ENCODE data around the gene ACTN2. TPM values are rescaled to one million over a fixed set of nuclear protein-coding genes. Genes with fewer than 3 reads are reported as not detected.

Gene ACTN2
- total RNA-seq, 4 donors from 2014 or later: 7.5 to 16.2 (median 10.3) TPM

GRCh38 chr1:236720206-236720605 is 33.9 kb downstream of the ACTN2 start:
- no peaks in the 10 kb centered on the region for H3K27me3 ChIP-seq
- TF ChIP-seq POLR2A (IDR thresholded peaks at IDR 0.05; ENCODE audit: low read depth) (no peak), CTCF (IDR thresholded peaks at IDR 0.05) (no peak), EP300 (IDR thresholded peaks at IDR 0.05) (no peak), POLR2AphosphoS5 (IDR thresholded peaks at IDR 0.05) (no peak)
- no peak overlapping the region for H3K27ac ChIP-seq (replicated peaks in 1 of 4)
- H3K9me3 ChIP-seq: no peaks in the 10 kb centered on the region
- intact Hi-C loops (cut with DNase I): no loop called here
- peaks cover 0 to 57% (median 0%) of the 10 kb centered on the region in 4 donors for H3K36me3 ChIP-seq
- peaks cover 23 to 36% (median 35%) of the 10 kb centered on the region in 4 donors for H3K4me1 ChIP-seq
- 56% methylated on average over 3 of the region's 3 CpGs for WGBS
- DNase-seq (ENCODE audit: extremely low spot score): no peak
- no peak overlapping the region for H3K4me3 ChIP-seq

- intact Hi-C loops (cut with DNase I): no loop called here
- DNase-seq (ENCODE audit: extremely low spot score): no peak
- no peaks in the 10 kb centered on the region for H3K27me3 ChIP-seq
- no peaks in the 10 kb centered on the region for H3K9me3 ChIP-seq
- WGBS: 45% methylated on average over 1 of the region's 1 CpG
- peaks cover 23 to 35% (median 35%) of the 10 kb centered on the region in 4 donors for H3K4me1 ChIP-seq
- TF ChIP-seq CTCF (IDR thresholded peaks at IDR 0.05) (no peak), POLR2A (IDR thresholded peaks at IDR 0.05; ENCODE audit: low read depth) (no peak), EP300 (IDR thresholded peaks at IDR 0.05) (no peak), POLR2AphosphoS5 (IDR thresholded peaks at IDR 0.05) (no peak)
- no peak overlapping the region for H3K27ac ChIP-seq (replicated peaks in 1 of 4)
- no peak overlapping the region for H3K4me3 ChIP-seq
- peaks cover 0 to 61% (median 0%) of the 10 kb centered on the region in 4 donors for H3K36me3 ChIP-seq
Measured at GRCh38 chr1:236720611-236721010, 34.3 kb downstream of the ACTN2 start.

GRCh38 chr1:236724049-236724448 is 37.8 kb downstream of the ACTN2 start:
- Histone ChIP-seq H3K36me3 (peaks cover 0 to 65% (median 0%) of the 10 kb centered on the region in 4 donors), H3K27ac (replicated peaks in 1 of 4) (no peak overlapping the region), H3K4me3 (no peak overlapping the region), H3K27me3 (no peaks in the 10 kb centered on the region), H3K9me3 (no peaks in the 10 kb centered on the region), H3K4me1 (peaks cover under 1 to 5% (median under 1%) of the 10 kb centered on the region in 4 donors)
- TF ChIP-seq CTCF (IDR thresholded peaks at IDR 0.05): no peak
- no peak for TF ChIP-seq POLR2A (IDR thresholded peaks at IDR 0.05; ENCODE audit: low read depth)
- TF ChIP-seq EP300 (IDR thresholded peaks at IDR 0.05): no peak
- no peak for TF ChIP-seq POLR2AphosphoS5 (IDR thresholded peaks at IDR 0.05)
- intact Hi-C loops (cut with DNase I): no loop called here
- no peak for DNase-seq (ENCODE audit: extremely low spot score)
- WGBS: 78% methylated on average over 6 of the region's 6 CpGs

- TF ChIP-seq POLR2A (IDR thresholded peaks at IDR 0.05; ENCODE audit: low read depth) (no peak), CTCF (IDR thresholded peaks at IDR 0.05) (no peak), EP300 (IDR thresholded peaks at IDR 0.05) (no peak), POLR2AphosphoS5 (IDR thresholded peaks at IDR 0.05) (no peak)
- 72% methylated on average over 10 of the region's 10 CpGs for WGBS
- H3K36me3 ChIP-seq: peaks cover 0 to 60% (median 0%) of the 10 kb centered on the region in 4 donors
- DNase-seq (ENCODE audit: extremely low spot score): no peak
- H3K27me3 ChIP-seq: no peaks in the 10 kb centered on the region
- no peak overlapping the region for H3K4me3 ChIP-seq
- H3K4me1 ChIP-seq: peaks cover 0 to 5% (median 0%) of the 10 kb centered on the region in 4 donors
- H3K27ac ChIP-seq (replicated peaks in 1 of 4): no peak overlapping the region
- intact Hi-C loops (cut with DNase I): no loop called here
- H3K9me3 ChIP-seq: no peaks in the 10 kb centered on the region
Measured at GRCh38 chr1:236724506-236724905, 38.2 kb downstream of the ACTN2 start.

- Histone ChIP-seq H3K4me3 (no peak overlapping the region), H3K4me1 (peaks cover 0 to 5% (median 0%) of the 10 kb centered on the region in 4 donors), H3K36me3 (peaks cover 0 to 52% (median 0%) of the 10 kb centered on the region in 4 donors), H3K9me3 (no peaks in the 10 kb centered on the region), H3K27ac (replicated peaks in 1 of 4) (no peak overlapping the region), H3K27me3 (no peaks in the 10 kb centered on the region)
- intact Hi-C loops (cut with DNase I): no loop called here
- no peak for DNase-seq (ENCODE audit: extremely low spot score)
- WGBS: 55% methylated on average over 3 of the region's 3 CpGs
- no peak for TF ChIP-seq POLR2A (IDR thresholded peaks at IDR 0.05; ENCODE audit: low read depth)
- no peak for TF ChIP-seq EP300 (IDR thresholded peaks at IDR 0.05)
- TF ChIP-seq CTCF (IDR thresholded peaks at IDR 0.05): no peak
- no peak for TF ChIP-seq POLR2AphosphoS5 (IDR thresholded peaks at IDR 0.05)
Measured at GRCh38 chr1:236725668-236726067, 39.4 kb downstream of the ACTN2 start.
